A673 (cell line): Measurements from ENCODE around the gene FUT3. TPM values are rescaled to one million over a fixed set of nuclear protein-coding genes. Genes with fewer than 3 reads are reported as not detected.
"Not testable (repeated sequence)": the region's sequence is repeated elsewhere in the genome, so short reads cannot be mapped to it uniquely, and the experiment has no call there.

ENCODE experiments used
- BruUV-seq: library from RNA; stranded (reverse); fragments of 400-500 nt; replicated peaks from 2 replicates; lab custom pipeline; 2021; lab: Mats Ljungman, UMichigan
- CTCF ChIA-PET: fragments of 300-600 bp; sonication (Branson Sonifier 250); formaldehyde crosslinking; loops from one replicate; lab custom pipeline; 2022; ENCODE audit warnings: antibody characterized with exemption; lab: Charles Lee
- POLR2A ChIA-PET: fragments of 300-600 bp; sonication (Branson Sonifier 250); formaldehyde crosslinking; loops from one replicate; lab custom pipeline; 2022; ENCODE audit warnings: antibody characterized with exemption; ENCODE audit not compliant: low non-redundant PET; lab: Charles Lee
- DNase-seq: peaks from one replicate; pipeline ENCODE4 v3.0.0-alpha.2; 2015; ENCODE audit warnings: low spot score
- H3K27ac ChIP-seq: fragments of 200-600 bp; sonication (generic); 2 replicates; pipeline ENCODE4 v1.5.1; 2016; ENCODE audit warnings: mixed run types, low read depth, mild to moderate bottlenecking, mixed read lengths, antibody characterized with exemption, low read length; ENCODE audit not compliant: poor library complexity, severe bottlenecking
- H3K27me3 ChIP-seq: fragments of 200-600 bp; sonication (generic); replicated peaks from 2 replicates; pipeline ENCODE4 v1.6.1; 2017; ENCODE audit warnings: mixed run types, low read depth, mild to moderate bottlenecking, mixed read lengths, antibody characterized with exemption, low read length; ENCODE audit not compliant: insufficient read depth, poor library complexity
- H3K36me3 ChIP-seq: fragments of 200-600 bp; sonication (generic); 2 replicates; pipeline ENCODE4 v1.6.1; 2016; ENCODE audit warnings: mixed run types, mild to moderate bottlenecking, mixed read lengths, antibody characterized with exemption, low read length; ENCODE audit not compliant: insufficient read depth, poor library complexity, severe bottlenecking
- H3K4me1 ChIP-seq: fragments of 200-600 bp; sonication (generic); 2 replicates; pipeline ENCODE4 v1.6.1; 2017; ENCODE audit warnings: mixed run types, mild to moderate bottlenecking, mixed read lengths, antibody characterized with exemption, low read length; ENCODE audit not compliant: insufficient read depth, poor library complexity, severe bottlenecking
- H3K4me3 ChIP-seq: fragments of 200-600 bp; sonication (generic); 2 replicates; pipeline ENCODE4 v1.5.1; 2016; ENCODE audit warnings: low read depth, mixed run types, mild to moderate bottlenecking, mixed read lengths, low read length; ENCODE audit not compliant: poor library complexity, severe bottlenecking
- H3K9me3 ChIP-seq: fragments of 200-600 bp; sonication (generic); 2 replicates; pipeline ENCODE4 v1.6.1; 2016; ENCODE audit warnings: mixed run types, low read depth, mild to moderate bottlenecking, mixed read lengths, antibody characterized with exemption, low read length; ENCODE audit not compliant: poor library complexity, severe bottlenecking
- EZH2 ChIP-seq: fragments of 200-600 bp; sonication (generic); IDR thresholded peaks from 2 replicates; pipeline ENCODE4 v1.6.1; 2017; ENCODE audit warnings: borderline replicate concordance, low read depth, mild to moderate bottlenecking, mixed read lengths, antibody characterized with exemption, low read length; ENCODE audit not compliant: poor library complexity, severe bottlenecking
- intact Hi-C: fragments of 100-400 bp; cut with micrococcal nuclease; formaldehyde crosslinking; loops from one replicate; pipeline ENCODE4 v1.10.0; 2022; ENCODE audit not compliant: unreplicated experiment
- total RNA-seq: library from RNA; stranded (reverse); gene quantifications from 2 replicates; pipeline ENCODE4 v1.2.3, GENCODE V29; 2021
- TF ChIP-seq, protein P1 (sequence below): fragments of 300-800, 200-600 bp; sonication (generic); conservative IDR thresholded peaks from 2 replicates; pipeline ENCODE4 v1.5.1; 2017; ENCODE audit warnings: low read depth, mild to moderate bottlenecking, antibody characterized with exemption, low read length, moderate library complexity, mixed read lengths

FUT3 gene
- total RNA-seq, 1 experiment from 2014 or later = not detected

DNA sequence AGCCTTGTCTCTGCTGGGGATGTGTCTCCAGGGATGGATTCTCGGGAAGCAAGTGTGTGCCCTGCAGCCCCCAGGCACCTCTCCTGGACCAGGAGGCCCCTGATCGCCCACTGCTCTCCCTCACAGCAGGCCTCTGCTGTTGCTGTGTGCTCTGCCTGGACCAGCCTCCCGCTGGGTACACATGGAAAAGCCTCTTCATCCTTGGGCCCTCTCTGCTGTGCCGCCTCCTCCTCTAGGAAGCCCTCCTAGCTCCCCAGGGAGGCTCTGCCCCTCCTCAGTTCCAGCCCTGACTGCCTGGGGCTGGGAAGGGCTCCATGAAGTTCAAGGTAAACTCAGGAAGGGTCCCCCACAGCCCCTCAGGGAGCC is 40.3 kb upstream of the FUT3 start:
- H3K9me3 ChIP-seq = no peaks in the 10 kb centered on the region
- no peak overlapping the region for H3K4me3 ChIP-seq
- intact Hi-C loops = no loop called here
- CTCF ChIA-PET = interaction anchor here (2.9 kb wide), 1 partner anchor 88 kb away, joined by 23 read pairs; no protein-coding TSS in a partner anchor
- no TSS peak for BruUV-seq
- H3K27me3 ChIP-seq = no peaks in the 10 kb centered on the region
- no peak overlapping the region for H3K27ac ChIP-seq
- no peak for TF ChIP-seq EZH2
- TF ChIP-seq, protein P1, sequence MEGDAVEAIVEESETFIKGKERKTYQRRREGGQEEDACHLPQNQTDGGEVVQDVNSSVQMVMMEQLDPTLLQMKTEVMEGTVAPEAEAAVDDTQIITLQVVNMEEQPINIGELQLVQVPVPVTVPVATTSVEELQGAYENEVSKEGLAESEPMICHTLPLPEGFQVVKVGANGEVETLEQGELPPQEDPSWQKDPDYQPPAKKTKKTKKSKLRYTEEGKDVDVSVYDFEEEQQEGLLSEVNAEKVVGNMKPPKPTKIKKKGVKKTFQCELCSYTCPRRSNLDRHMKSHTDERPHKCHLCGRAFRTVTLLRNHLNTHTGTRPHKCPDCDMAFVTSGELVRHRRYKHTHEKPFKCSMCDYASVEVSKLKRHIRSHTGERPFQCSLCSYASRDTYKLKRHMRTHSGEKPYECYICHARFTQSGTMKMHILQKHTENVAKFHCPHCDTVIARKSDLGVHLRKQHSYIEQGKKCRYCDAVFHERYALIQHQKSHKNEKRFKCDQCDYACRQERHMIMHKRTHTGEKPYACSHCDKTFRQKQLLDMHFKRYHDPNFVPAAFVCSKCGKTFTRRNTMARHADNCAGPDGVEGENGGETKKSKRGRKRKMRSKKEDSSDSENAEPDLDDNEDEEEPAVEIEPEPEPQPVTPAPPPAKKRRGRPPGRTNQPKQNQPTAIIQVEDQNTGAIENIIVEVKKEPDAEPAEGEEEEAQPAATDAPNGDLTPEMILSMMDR = no peak
- POLR2A ChIA-PET = interaction anchor here (0.6 kb wide), 1 partner anchor 973 kb away, joined by 10 read pairs; no protein-coding TSS in a partner anchor
- peaks cover 10% of the 10 kb centered on the region for H3K36me3 ChIP-seq
- peaks cover 16% of the 10 kb centered on the region for H3K4me1 ChIP-seq
- no peak for DNase-seq

DNA sequence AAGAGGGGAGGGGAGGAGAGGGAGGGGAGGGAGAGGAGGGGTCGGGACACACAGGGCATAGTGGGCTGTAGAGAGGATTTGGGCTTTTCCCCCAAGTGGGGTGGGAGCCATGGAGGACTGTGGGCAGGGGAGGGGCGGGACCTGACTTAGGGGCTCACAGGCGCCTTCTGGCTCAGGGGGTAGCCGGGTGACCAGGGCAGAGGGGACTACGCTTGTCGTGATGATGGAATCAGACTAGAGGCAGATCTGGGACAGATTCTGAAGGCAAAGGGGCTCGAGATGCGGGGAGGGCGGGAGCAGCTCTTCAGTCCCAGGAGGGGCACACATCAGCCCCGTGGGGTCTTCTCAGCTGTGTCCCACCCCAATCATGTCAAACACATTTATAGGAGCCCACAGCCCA is 38.9 kb upstream of the FUT3 start:
- CTCF ChIA-PET = interaction anchor here (2.9 kb wide), 1 partner anchor 86 kb away, joined by 23 read pairs; no protein-coding TSS in a partner anchor
- DNase-seq = no peak

DNA sequence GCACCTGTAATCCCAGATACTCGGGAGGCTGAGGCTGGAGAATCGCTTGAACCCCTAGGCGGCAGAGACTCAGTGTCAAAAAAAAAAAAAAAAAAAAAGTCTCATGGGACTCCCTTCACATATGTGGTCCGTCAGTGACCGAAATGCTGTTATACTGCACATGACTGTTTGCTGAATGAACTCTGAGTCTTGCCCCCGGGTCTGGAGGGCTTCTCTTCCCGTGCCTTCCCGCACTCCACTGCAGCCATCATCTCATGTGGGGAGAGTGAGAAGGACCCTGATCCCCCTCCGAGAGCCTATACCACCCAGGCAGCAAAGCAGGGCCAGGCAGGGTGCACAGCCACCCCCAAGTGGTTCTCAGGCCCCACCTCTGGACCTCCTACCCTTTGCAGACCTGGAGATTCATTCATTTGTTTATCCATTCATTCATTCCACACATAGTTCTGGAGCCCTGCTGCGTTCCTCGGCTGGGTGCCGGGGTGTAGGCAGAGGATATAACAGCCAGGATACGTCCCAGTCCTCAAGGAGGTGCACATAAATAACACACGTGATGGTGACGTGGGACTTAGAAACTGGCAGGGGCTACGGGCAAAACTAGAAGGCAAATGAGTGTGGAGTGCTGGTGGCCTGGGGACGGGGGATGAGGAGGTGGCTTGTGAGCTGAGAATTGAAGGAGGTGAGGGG is 38.2 kb upstream of the FUT3 start:
- H3K27ac ChIP-seq = no peak overlapping the region
- no TSS peak for BruUV-seq
- CTCF ChIA-PET = interaction anchor here (2.9 kb wide), 1 partner anchor 85 kb away, joined by 23 read pairs; no protein-coding TSS in a partner anchor
- POLR2A ChIA-PET = interaction anchor here (0.6 kb wide), 1 partner anchor 423 kb away, joined by 3 read pairs; no protein-coding TSS in a partner anchor
- peaks cover 16% of the 10 kb centered on the region for H3K4me1 ChIP-seq
- DNase-seq = no peak
- intact Hi-C loops = no loop called here
- no peaks in the 10 kb centered on the region for H3K36me3 ChIP-seq
- H3K9me3 ChIP-seq = no peaks in the 10 kb centered on the region
- no peak overlapping the region for H3K4me3 ChIP-seq
- no peak for TF ChIP-seq EZH2
- TF ChIP-seq, protein P1 = no peak
- H3K27me3 ChIP-seq = no peaks in the 10 kb centered on the region

More for the DNA sequence above, 38.9 kb upstream of the FUT3 start:
- intact Hi-C loops = no loop called here
- Histone ChIP-seq H3K36me3 (peaks cover under 1% of the 10 kb centered on the region), H3K27ac (no peak overlapping the region), H3K4me1 (peaks cover 16% of the 10 kb centered on the region), H3K4me3 (no peak overlapping the region), H3K27me3 (no peaks in the 10 kb centered on the region), H3K9me3 (no peaks in the 10 kb centered on the region)
- POLR2A ChIA-PET = no interaction called here
- TF ChIP-seq, protein P1 = no peak
- TF ChIP-seq EZH2 = no peak
- no TSS peak for BruUV-seq

DNA sequence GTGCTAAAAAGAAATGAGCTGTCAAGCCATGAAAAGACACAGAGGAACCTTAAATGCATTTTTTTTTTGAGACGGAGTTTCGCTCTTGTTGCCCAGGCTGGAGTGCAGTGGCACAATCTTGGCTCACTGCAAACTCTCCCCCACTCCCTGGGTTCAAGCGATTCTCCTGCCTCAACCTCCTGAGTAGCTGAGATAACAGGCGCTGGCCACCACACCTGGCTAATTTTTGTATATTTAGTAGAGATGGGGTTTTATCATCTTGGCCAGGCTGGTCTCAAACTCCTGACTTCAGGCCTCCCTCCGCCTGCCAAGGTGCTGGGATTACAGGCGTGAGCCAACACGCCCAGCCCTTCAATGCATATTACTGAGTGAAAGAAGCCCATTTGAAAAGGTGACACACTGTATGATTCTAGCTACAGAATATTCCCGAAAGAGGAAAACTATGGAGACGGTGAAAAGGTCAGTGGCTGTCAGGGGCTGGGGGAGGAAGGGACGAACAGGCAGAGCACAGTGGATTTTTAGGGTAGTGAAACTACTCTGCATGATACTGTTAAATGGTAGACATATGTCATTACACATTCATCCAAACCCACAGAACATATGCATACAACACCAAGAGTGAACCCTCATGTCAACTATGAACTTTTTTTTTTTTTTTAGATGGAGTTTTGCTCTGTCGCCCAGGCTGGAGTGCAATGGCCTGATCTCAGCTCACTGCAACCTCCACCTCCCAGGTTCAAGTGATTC is 33.0 kb upstream of the FUT3 start:
- H3K4me3 ChIP-seq, POLR2A ChIA-PET, H3K36me3 ChIP-seq, H3K27me3 ChIP-seq, DNase-seq, intact Hi-C loops, H3K9me3 ChIP-seq, H3K27ac ChIP-seq, H3K4me1 ChIP-seq, BruUV-seq: not testable (repeated sequence)
- CTCF ChIA-PET = interaction anchor here (0.7 kb wide), 1 partner anchor 138 kb away, joined by 3 read pairs; no protein-coding TSS in a partner anchor
